ENCODE measurements around the gene BATF. TPM values are rescaled to one million over a fixed set of nuclear protein-coding genes. Genes with fewer than 3 reads are reported as not detected.

Gene BATF
- total and polyA plus RNA-seq, 2 of the 8 experiments (the other 6 are each of a cell fraction or from before 2014, with no cell fraction given), result not detected

DNA sequence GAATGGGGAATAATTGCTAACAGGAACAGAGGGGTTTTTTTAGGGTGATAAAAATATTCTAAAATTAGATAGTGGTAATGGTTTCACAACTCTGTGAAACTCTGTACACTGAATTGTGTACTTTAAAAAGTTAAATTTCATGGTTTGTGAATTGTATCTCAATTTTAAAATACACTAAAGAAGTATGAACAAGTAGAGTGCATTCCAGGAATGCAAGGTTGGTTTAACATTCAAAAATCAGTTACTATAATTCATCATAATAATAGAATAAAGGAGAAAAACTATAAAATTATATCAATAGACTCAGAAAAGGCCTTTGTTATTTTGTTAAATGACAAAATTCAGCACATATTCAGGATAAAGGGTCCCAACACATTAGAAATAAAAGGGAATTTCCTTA, 11.1 kb upstream of the BATF start:
- H2BK15ac ChIP-seq (ENCODE audit: low read length), result no peak overlapping the region
- H3K4ac ChIP-seq (replicated peaks; ENCODE audit: insufficient read length, low read depth, low read length), result no peak overlapping the region
- H2AK5ac ChIP-seq (ENCODE audit: low read depth, low read length), result no peak overlapping the region
- no peak overlapping the region for H2BK12ac ChIP-seq (ENCODE audit: low read depth, low read length)
- H2BK5ac ChIP-seq (ENCODE audit: low read depth, low read length), result no peak overlapping the region
- no peaks in the 10 kb centered on the region for H3K27me3 ChIP-seq (replicated peaks in 1 of 4; ENCODE audit: control insufficient read depth in 3 of 4, extremely low read depth in 1 of 4, insufficient read depth in 3 of 4, low read length in 3 of 4)
- no peaks in the 10 kb centered on the region for H3K79me1 ChIP-seq (ENCODE audit: low read depth, low read length)
- H3K14ac ChIP-seq (ENCODE audit: insufficient read length), result no peak overlapping the region
- no peaks in the 10 kb centered on the region for H3K9me3 ChIP-seq (ENCODE audit: insufficient read depth in 2 of 2, low read depth in 1 of 2, low read length in 1 of 2)
- H3K79me2 ChIP-seq (ENCODE audit: control insufficient read depth in 1 of 2, insufficient read depth in 2 of 2, low read length in 2 of 2), result no peaks in the 10 kb centered on the region
- TF ChIP-seq POU5F1 (IDR thresholded peaks at IDR 0.05; ENCODE audit: low read depth, low read length) (no peak), CHD1 (IDR thresholded peaks at IDR 0.05; ENCODE audit: low read depth, low read length) (no peak), RBBP5 (IDR thresholded peaks at IDR 0.05; ENCODE audit: borderline replicate concordance, low read depth, low read length) (no peak), BRCA1 (IDR thresholded peaks at IDR 0.05; ENCODE audit: low read depth, low read length) (no peak), TEAD4 (IDR thresholded peaks at IDR 0.05; ENCODE audit: low read depth, low read length) (no peak), SP2 (IDR thresholded peaks at IDR 0.05; ENCODE audit: low read length) (no peak)
- no peak overlapping the region for H4K5ac ChIP-seq (ENCODE audit: insufficient read length, low read depth, low read length)
- DNase-seq (ENCODE audit: low read depth in 1 of 2, low spot score in 2 of 2) (no peak), FAIRE-seq (no peak)
- no peaks in the 10 kb centered on the region for H3K36me3 ChIP-seq (ENCODE audit: control insufficient read depth in 2 of 4, insufficient read depth in 4 of 4, low read length in 3 of 4)
- H3K18ac ChIP-seq (ENCODE audit: extremely low read depth, low read length), result no peak overlapping the region
- no peak overlapping the region for H3K56ac ChIP-seq (replicated peaks; ENCODE audit: insufficient read length, low read depth, low read length)
- H2BK120ac ChIP-seq (replicated peaks; ENCODE audit: low read depth, low read length), result no peak overlapping the region
- H3K9ac ChIP-seq (replicated peaks in 1 of 4; ENCODE audit: extremely low read depth in 1 of 4, low read depth in 3 of 4, low read length in 3 of 4), result no peak overlapping the region
- H3K4me3 ChIP-seq (ENCODE audit: extremely low read depth in 1 of 4, insufficient read depth in 2 of 4, low read depth in 3 of 4, low read length in 4 of 4), result no peak overlapping the region
- H2BK20ac ChIP-seq (ENCODE audit: low read length), result no peak overlapping the region
- H4K8ac ChIP-seq (ENCODE audit: extremely low read depth, insufficient read depth, low read length), result no peak overlapping the region
- ChIA-PET POLR2A (ENCODE audit: partially characterized antibody) (no interaction called here), CTCF (ENCODE audit: partially characterized antibody) (interaction anchor here (0.5 to 5.5 kb wide), 5 partner anchors 8 to 57 kb away, joined by 3 to 27 read pairs (median 4); no protein-coding TSS in a partner anchor)
- H4K20me1 ChIP-seq (replicated peaks in 1 of 2; ENCODE audit: control insufficient read depth in 1 of 2, insufficient read depth in 2 of 2, low read length in 2 of 2), result no peaks in the 10 kb centered on the region
- no peak overlapping the region for H3K27ac ChIP-seq (ENCODE audit: low read depth, low read length)
- no peak overlapping the region for H3K4me2 ChIP-seq (ENCODE audit: insufficient read depth in 1 of 2, low read depth in 2 of 2, low read length in 2 of 2)
- H4K91ac ChIP-seq (replicated peaks; ENCODE audit: insufficient read length, low read length), result no peak overlapping the region
- no peak overlapping the region for H3K23ac ChIP-seq (ENCODE audit: insufficient read length)
- no peaks in the 10 kb centered on the region for H3K23me2 ChIP-seq (ENCODE audit: low read depth, low read length)
- H2AFZ ChIP-seq (ENCODE audit: low read length), result no peak overlapping the region
- H3K4me1 ChIP-seq (replicated peaks in 1 of 4; ENCODE audit: control insufficient read depth in 3 of 4, insufficient read depth in 4 of 4, low read length in 3 of 4), result peaks cover 0 to 4% (median 1%) of the 10 kb centered on the region in 4 experiments; a peak in 1 of 7 replicates

Data from H1 (cell line).